ENCODE measurements around the gene SLC35F3. TPM values are rescaled to one million over a fixed set of nuclear protein-coding genes. Genes with fewer than 3 reads are reported as not detected.

Gene SLC35F3
- polyA plus RNA-seq, 1 donor (not counting 4 experiments of a cell fraction or from before 2014, with no cell fraction given): 13.8 TPM

GRCh38 chr1:233883671-233884070 lies 20.8 kb upstream of the SLC35F3 start:
- Histone ChIP-seq H3K9me1 (ENCODE audit: control insufficient read depth, extremely low read depth, insufficient read depth, low read length) (no peaks in the 10 kb centered on the region), H3K4me1 (ENCODE audit: control insufficient read depth, extremely low read depth, insufficient read depth, low read length) (no peaks in the 10 kb centered on the region), H3K9me3 (ENCODE audit: control insufficient read depth, low read depth, low read length) (no peaks in the 10 kb centered on the region), H3K27me3 (ENCODE audit: control insufficient read depth, extremely low read depth, insufficient read depth, low read length) (peaks cover 34% of the 10 kb centered on the region), H2AFZ (ENCODE audit: control insufficient read depth, low read length) (no peak overlapping the region), H3K36me3 (ENCODE audit: control insufficient read depth in 2 of 2, extremely low read depth in 1 of 2, insufficient read depth in 2 of 2, low read length in 2 of 2) (no peaks in the 10 kb centered on the region), H3K4me3 (ENCODE audit: control insufficient read depth in 2 of 3, extremely low read depth in 1 of 3, insufficient read depth in 2 of 3, low read depth in 1 of 3, low read length in 3 of 3) (no peak overlapping the region), H4K20me1 (ENCODE audit: control insufficient read depth, extremely low read depth, insufficient read depth, low read length) (no peaks in the 10 kb centered on the region), H3K9ac (ENCODE audit: control insufficient read depth, extremely low read depth, insufficient read depth, low read length) (no peak overlapping the region), H3K27ac (ENCODE audit: control insufficient read depth, insufficient read depth, low read length) (no peak overlapping the region), H3K4me2 (ENCODE audit: control insufficient read depth, extremely low read depth, insufficient read depth, low read depth, low read length) (no peak overlapping the region), H3K79me2 (ENCODE audit: control insufficient read depth, insufficient read depth, low read length) (no peaks in the 10 kb centered on the region)
- no peak for FAIRE-seq
- TF ChIP-seq EZH2 (IDR thresholded peaks at IDR 0.05; ENCODE audit: low read length): no peak
- TF ChIP-seq CTCF (optimal IDR thresholded peaks at IDR 0.05 in 1 of 3, IDR thresholded peaks at IDR 0.05 in 1 of 3, conservative IDR thresholded peaks at IDR 0.05 in 1 of 3; ENCODE audit: extremely low read depth in 1 of 3, insufficient read depth in 2 of 3, low read length in 3 of 3): no peak
- DNase-seq (ENCODE audit: low read depth, low spot score): no peak
- dilution Hi-C loops (cut with MboI; ENCODE audit: extremely low pct_ligation_motif_present, low sequenced_read_pairs): no loop called here

- TF ChIP-seq EZH2 (IDR thresholded peaks at IDR 0.05; ENCODE audit: low read length) (no peak), CTCF (optimal IDR thresholded peaks at IDR 0.05 in 1 of 3, IDR thresholded peaks at IDR 0.05 in 1 of 3, conservative IDR thresholded peaks at IDR 0.05 in 1 of 3; ENCODE audit: extremely low read depth in 1 of 3, insufficient read depth in 2 of 3, low read length in 3 of 3) (no peak)
- H3K9me1 ChIP-seq (ENCODE audit: control insufficient read depth, extremely low read depth, insufficient read depth, low read length): no peaks in the 10 kb centered on the region
- no peaks in the 10 kb centered on the region for H3K4me1 ChIP-seq (ENCODE audit: control insufficient read depth, extremely low read depth, insufficient read depth, low read length)
- no peak overlapping the region for H3K4me3 ChIP-seq (ENCODE audit: control insufficient read depth in 2 of 3, extremely low read depth in 1 of 3, insufficient read depth in 2 of 3, low read depth in 1 of 3, low read length in 3 of 3)
- H4K20me1 ChIP-seq (ENCODE audit: control insufficient read depth, extremely low read depth, insufficient read depth, low read length): no peaks in the 10 kb centered on the region
- H2AFZ ChIP-seq (ENCODE audit: control insufficient read depth, low read length): no peak overlapping the region
- FAIRE-seq (no peak), DNase-seq (ENCODE audit: low read depth, low spot score) (no peak)
- dilution Hi-C loops (cut with MboI; ENCODE audit: extremely low pct_ligation_motif_present, low sequenced_read_pairs): no loop called here
- no peak overlapping the region for H3K9ac ChIP-seq (ENCODE audit: control insufficient read depth, extremely low read depth, insufficient read depth, low read length)
- H3K9me3 ChIP-seq (ENCODE audit: control insufficient read depth, low read depth, low read length): no peaks in the 10 kb centered on the region
- no peak overlapping the region for H3K4me2 ChIP-seq (ENCODE audit: control insufficient read depth, extremely low read depth, insufficient read depth, low read depth, low read length)
- H3K27me3 ChIP-seq (ENCODE audit: control insufficient read depth, extremely low read depth, insufficient read depth, low read length): peaks cover 34% of the 10 kb centered on the region
- H3K36me3 ChIP-seq (ENCODE audit: control insufficient read depth in 2 of 2, extremely low read depth in 1 of 2, insufficient read depth in 2 of 2, low read length in 2 of 2): no peaks in the 10 kb centered on the region
- no peak overlapping the region for H3K27ac ChIP-seq (ENCODE audit: control insufficient read depth, insufficient read depth, low read length)
- no peaks in the 10 kb centered on the region for H3K79me2 ChIP-seq (ENCODE audit: control insufficient read depth, insufficient read depth, low read length)
Measured at GRCh38 chr1:233884461-233885151, 19.9 kb upstream of the SLC35F3 start.
